OCI-LY7 (cell line): Measurements from ENCODE around the gene CNPPD1. TPM values are rescaled to one million over a fixed set of nuclear protein-coding genes. Genes with fewer than 3 reads are reported as not detected.

ENCODE experiments used
- Bru-seq: library from RNA; stranded (reverse); fragments of 400-500 nt; gene quantifications from one replicate; lab custom pipeline; 2021; lab: Mats Ljungman, UMichigan
- BruChase-seq, 2 experiments: library from RNA; stranded (reverse); fragments of 400-500 nt; gene quantifications; one replicate each; lab custom pipeline; 2021; lab: Mats Ljungman, UMichigan
- BruUV-seq: library from RNA; stranded (reverse); fragments of 400-500 nt; replicated peaks from 2 replicates; lab custom pipeline; 2021; lab: Mats Ljungman, UMichigan
- CTCF ChIA-PET: fragments of 300-600 bp; sonication (Branson Sonifier 250); formaldehyde crosslinking; loops from one replicate; lab custom pipeline; 2022; ENCODE audit warnings: antibody characterized with exemption; ENCODE audit not compliant: unreplicated experiment; lab: Charles Lee
- POLR2A ChIA-PET: fragments of 300-600 bp; sonication (Branson Sonifier 250); formaldehyde crosslinking; loops from one replicate; lab custom pipeline; 2022; ENCODE audit warnings: antibody characterized with exemption; lab: Charles Lee
- DNase-seq: peaks from one replicate; pipeline ENCODE4 v3.0.0-alpha.2; 2015; ENCODE audit warnings: low spot score
- H2AFZ ChIP-seq: fragments of 200-600 bp; sonication (generic), shearing (Covaris generic); 2 replicates; pipeline ENCODE4 v1.6.1; 2014; ENCODE audit warnings: mild to moderate bottlenecking, antibody characterized with exemption, low read length, moderate library complexity
- H3K27ac ChIP-seq: fragments of 200-600 bp; sonication (generic); 2 replicates; pipeline ENCODE4 v1.5.1; 2014; ENCODE audit warnings: mixed run types, low read depth, mild to moderate bottlenecking, moderate library complexity, low read length, inconsistent platforms; ENCODE audit not compliant: poor library complexity, severe bottlenecking
- H3K36me3 ChIP-seq: fragments of 200-600 bp; sonication (generic); 2 replicates; pipeline ENCODE4 v1.6.1; 2014; ENCODE audit warnings: mild to moderate bottlenecking, antibody characterized with exemption, low read length, moderate library complexity, mixed read lengths; ENCODE audit not compliant: insufficient read depth
- H3K4me1 ChIP-seq: fragments of 200-600 bp; sonication (generic); 2 replicates; pipeline ENCODE4 v1.5.1; 2014; ENCODE audit warnings: mild to moderate bottlenecking, low read length; ENCODE audit not compliant: insufficient read depth, poor library complexity, severe bottlenecking
- H3K4me2 ChIP-seq: fragments of 200-600 bp; sonication (generic); 2 replicates; pipeline ENCODE4 v1.6.1; 2014; ENCODE audit warnings: mild to moderate bottlenecking, low read length
- H3K4me3 ChIP-seq: fragments of 200-600 bp; sonication (generic); 2 replicates; pipeline ENCODE4 v1.5.1; 2014; ENCODE audit warnings: mild to moderate bottlenecking, low read depth, low read length; ENCODE audit not compliant: poor library complexity, severe bottlenecking
- H3K79me2 ChIP-seq: fragments of 200-600 bp; sonication (generic); 2 replicates; pipeline ENCODE4 v1.6.1; 2016; ENCODE audit warnings: low read depth, mild to moderate bottlenecking, low read length, moderate library complexity, mixed read lengths; ENCODE audit not compliant: insufficient read depth
- H3K9me2 ChIP-seq: fragments of 200-600 bp; sonication (generic); 2 replicates; pipeline ENCODE4 v1.6.1; 2016; ENCODE audit warnings: mild to moderate bottlenecking, low read length, mixed read lengths; ENCODE audit not compliant: insufficient read depth
- H3K9me3 ChIP-seq: fragments of 200-600 bp; sonication (generic); 2 replicates; pipeline ENCODE4 v1.6.1; 2014; ENCODE audit warnings: mild to moderate bottlenecking, mixed run types, low read length, mixed read lengths
- H4K20me1 ChIP-seq: fragments of 200-600 bp; sonication (generic); 2 replicates; pipeline ENCODE4 v1.6.1; 2014; ENCODE audit warnings: mild to moderate bottlenecking, antibody characterized with exemption, low read length, moderate library complexity, mixed read lengths; ENCODE audit not compliant: insufficient read depth
- EZH2phosphoT487 ChIP-seq: fragments of 200-600 bp; sonication (generic); IDR thresholded peaks from 2 replicates; pipeline ENCODE4 v1.6.1; 2018; ENCODE audit warnings: low read depth, borderline replicate concordance, mild to moderate bottlenecking, mixed run types, antibody characterized with exemption, low read length, moderate library complexity, mixed read lengths
- intact Hi-C: fragments of 100-400 bp; cut with micrococcal nuclease; formaldehyde crosslinking; loops from one replicate; pipeline ENCODE4 v1.10.0; 2022; ENCODE audit not compliant: unreplicated experiment
- long read RNA-seq: library from polyadenylated mRNA; stranded (forward); transcript quantifications from one replicate; pipeline ENCODE4 v2.0.0, GENCODE V29; 2022
- total RNA-seq, 2 experiments: library from RNA; depleted of rRNA in 1 of 2; stranded (reverse); fragments of >200 nt in 1 of 2; shearing (Covaris generic) in 1 of 2; gene quantifications; 2 replicates each; pipeline ENCODE4 v1.2.3, GENCODE V29; 2014 to 2022
- TF ChIP-seq, protein P1 (sequence below): fragments of 200-600 bp; sonication (generic); conservative IDR thresholded peaks from 2 replicates; pipeline ENCODE4 v1.5.1; 2014; ENCODE audit warnings: mild to moderate bottlenecking, antibody characterized with exemption, low read length, moderate library complexity, mixed read lengths

The CNPPD1 gene
- total RNA-seq (2014; rRNA removed; shearing (Covaris generic)): 39.2 and 40.1 TPM in 2 replicates
- total RNA-seq (2022): 67.5 and 68.2 TPM in 2 replicates
- Bru-seq, nascent RNA: percentile 72 among the genes with signal in this experiment
- percentile 83 among the genes with signal in this experiment for BruChase-seq, experiment 1, labeled RNA remaining after a 6-hour chase
- percentile 83 among the genes with signal in this experiment for BruChase-seq, experiment 2, labeled RNA remaining after a 2-hour chase
- long read RNA-seq, transcript CNPPD1-201 (8 exons, 2,060 nt): major isoform, 141 of 250 reads
- long read RNA-seq, transcript CNPPD1-203 (7 exons, 919 nt): minor isoform, 6 of 250 reads
- long read RNA-seq, partial matches to known transcripts: 36 of 250 reads
- long read RNA-seq, other reads (novel, unspliced or antisense): 64 of 250 reads

DNA sequence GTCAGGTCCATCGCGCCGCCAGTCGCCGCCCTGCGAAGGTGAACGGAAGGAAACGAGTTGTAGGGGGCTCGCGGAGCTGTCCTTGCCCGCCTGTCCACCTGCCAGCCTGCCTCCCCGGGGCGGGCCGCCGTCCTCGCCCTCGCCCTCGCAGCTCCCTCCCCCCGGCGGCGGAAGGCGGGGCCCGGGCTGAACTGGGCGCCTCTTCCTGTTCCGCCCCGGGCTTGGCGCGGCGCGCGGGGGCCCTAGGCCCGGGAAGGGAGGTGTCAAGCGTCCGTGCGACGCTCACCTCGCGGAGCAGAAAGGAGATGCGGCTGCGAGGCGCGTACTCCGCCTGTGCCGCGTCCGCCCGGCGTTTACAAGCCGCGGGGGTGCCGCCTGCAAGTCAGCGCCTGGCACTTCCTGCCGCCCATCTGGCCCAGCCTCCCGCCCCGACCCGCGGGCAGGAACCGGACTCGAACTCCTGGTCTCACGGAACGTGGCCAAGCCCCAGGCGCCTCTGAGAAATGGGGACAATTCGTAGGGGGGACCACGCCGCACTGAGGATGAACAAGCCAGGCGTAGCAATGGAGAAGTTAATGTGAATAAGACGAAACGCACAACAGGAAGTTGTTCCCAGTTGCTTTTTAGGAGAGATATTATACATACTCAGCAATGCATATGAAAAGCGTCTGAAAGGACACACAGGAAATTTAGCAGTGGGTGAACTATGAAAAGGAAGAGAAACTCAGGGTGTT lies at the start of gene CNPPD1:
TSS of gene CNPPD1 (minus strand) at position 108 of the 734 bp plus-strand sequence. CDS start at position 11, 97 bp downstream.
- ChIA-PET CTCF (interaction anchor here (1.1 to 1.5 kb wide), 3 partner anchors 14 to 118 kb away, joined by 3 to 4 read pairs (median 4); no protein-coding TSS in a partner anchor), POLR2A (interaction anchor here (0.7 to 3.3 kb wide), 13 partner anchors 23 to 365 kb away, joined by 3 to 23 read pairs (median 5); partner anchors contain the start of genes ANKZF1, ATG9A, GLB1L and STK16)
- no peak for TF ChIP-seq EZH2phosphoT487
- TF ChIP-seq, protein P1, sequence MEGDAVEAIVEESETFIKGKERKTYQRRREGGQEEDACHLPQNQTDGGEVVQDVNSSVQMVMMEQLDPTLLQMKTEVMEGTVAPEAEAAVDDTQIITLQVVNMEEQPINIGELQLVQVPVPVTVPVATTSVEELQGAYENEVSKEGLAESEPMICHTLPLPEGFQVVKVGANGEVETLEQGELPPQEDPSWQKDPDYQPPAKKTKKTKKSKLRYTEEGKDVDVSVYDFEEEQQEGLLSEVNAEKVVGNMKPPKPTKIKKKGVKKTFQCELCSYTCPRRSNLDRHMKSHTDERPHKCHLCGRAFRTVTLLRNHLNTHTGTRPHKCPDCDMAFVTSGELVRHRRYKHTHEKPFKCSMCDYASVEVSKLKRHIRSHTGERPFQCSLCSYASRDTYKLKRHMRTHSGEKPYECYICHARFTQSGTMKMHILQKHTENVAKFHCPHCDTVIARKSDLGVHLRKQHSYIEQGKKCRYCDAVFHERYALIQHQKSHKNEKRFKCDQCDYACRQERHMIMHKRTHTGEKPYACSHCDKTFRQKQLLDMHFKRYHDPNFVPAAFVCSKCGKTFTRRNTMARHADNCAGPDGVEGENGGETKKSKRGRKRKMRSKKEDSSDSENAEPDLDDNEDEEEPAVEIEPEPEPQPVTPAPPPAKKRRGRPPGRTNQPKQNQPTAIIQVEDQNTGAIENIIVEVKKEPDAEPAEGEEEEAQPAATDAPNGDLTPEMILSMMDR: no peak
- no peaks in the 10 kb centered on the region for H3K9me3 ChIP-seq
- TSS peak; percentile 77 for BruUV-seq
- peaks cover 26% of the 10 kb centered on the region; the same call in 1 of the 2 replicates for H3K79me2 ChIP-seq
- H4K20me1 ChIP-seq: 0 out of 2 replicates have a peak, but pooled peaks cover 10% of the 10 kb centered on the region
- H3K27ac ChIP-seq: peak within 1 kb of the TSS; percentile 92
- peak within 1 kb of the TSS; percentile 92 for H3K4me2 ChIP-seq
- peaks cover 61% of the 10 kb centered on the region for H3K36me3 ChIP-seq
- H3K9me2 ChIP-seq: no peaks in the 10 kb centered on the region
- peak within 1 kb of the TSS; percentile 56 for H2AFZ ChIP-seq
- intact Hi-C loops: loop anchor here (1.0 to 5.0 kb wide), 7 partner anchors 17 to 365 kb away; partner anchors contain the start of genes CHPF, DNAJB2, DNPEP and NHEJ1
- peaks cover 18% of the 10 kb centered on the region for H3K4me1 ChIP-seq
- H3K4me3 ChIP-seq: peak within 1 kb of the TSS; percentile 88
- DNase-seq: peak; percentile 92

DNA sequence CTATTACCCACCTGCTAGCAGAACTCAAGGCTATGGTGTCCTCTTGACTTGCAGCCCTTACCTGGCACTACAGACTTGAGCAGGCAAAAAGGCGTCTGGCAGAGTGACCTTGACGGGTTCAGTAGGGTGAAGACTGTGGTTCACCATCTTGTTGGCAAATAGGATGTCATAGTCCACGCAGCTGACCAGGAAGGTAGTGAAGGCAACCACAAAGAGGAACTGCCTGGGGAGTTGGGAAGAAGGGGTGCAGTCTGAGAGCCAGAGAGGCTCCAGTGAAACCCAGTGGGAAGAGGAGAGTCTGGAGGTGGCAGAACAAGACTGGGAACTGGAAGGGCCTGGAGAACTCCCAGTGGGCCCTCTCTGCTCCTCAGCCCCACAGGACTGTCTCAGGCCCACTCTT lies 48.6 kb upstream of the CNPPD1 start:
- intact Hi-C loops: no loop called here
- ChIA-PET CTCF (no interaction called here), POLR2A (no interaction called here)
- BruUV-seq: no TSS peak
- H3K79me2 ChIP-seq: no peaks in the 10 kb centered on the region; the same call in 1 of the 2 replicates
- peaks cover 8% of the 10 kb centered on the region for H3K4me1 ChIP-seq
- no peak overlapping the region for H2AFZ ChIP-seq
- H3K27ac ChIP-seq: no peak overlapping the region
- no peak for TF ChIP-seq EZH2phosphoT487
- TF ChIP-seq, protein P1: no peak
- no peaks in the 10 kb centered on the region for H3K9me2 ChIP-seq
- no peak for DNase-seq
- H4K20me1 ChIP-seq: no peaks in the 10 kb centered on the region
- no peak overlapping the region for H3K4me2 ChIP-seq
- no peaks in the 10 kb centered on the region for H3K9me3 ChIP-seq
- H3K36me3 ChIP-seq: peaks cover 58% of the 10 kb centered on the region
- no peak overlapping the region for H3K4me3 ChIP-seq
